Right hindlimb (tissue), 1 donor: Measurements from ENCODE around the gene TRAF3IP1.
A peak's percentile ranks its signal among the peaks of the same experiment; 100 is the strongest.
"Not testable (repeated sequence)": the region's sequence is repeated elsewhere in the genome, so short reads cannot be mapped to it uniquely, and the experiment has no call there.

Experiments
- DNase-seq: peaks from one replicate; pipeline ENCODE4 v3.0.0-alpha.2; 2018

Gene TRAF3IP1

GRCh38 chr2:238313289-238313990 is 6.9 kb upstream of the TRAF3IP1 start:
- no peak for DNase-seq

- no peak for DNase-seq
These were observed 6.3 kb upstream of the TRAF3IP1 start for GRCh38 chr2:238313991-238314350.

- no peak for DNase-seq
These were observed 5.7 kb upstream of the TRAF3IP1 start for GRCh38 chr2:238314576-238314975.

- DNase-seq: no peak
These were observed 5.2 kb upstream of the TRAF3IP1 start for GRCh38 chr2:238315031-238315595.

- peak; percentile 36 for DNase-seq
These were observed 447 bp downstream of the TRAF3IP1 start for GRCh38 chr2:238320648-238321281.

- no peak for DNase-seq
These were observed 1.1 kb downstream of the TRAF3IP1 start for GRCh38 chr2:238321467-238321866.

- DNase-seq: no peak
These were observed 1.7 kb downstream of the TRAF3IP1 start for GRCh38 chr2:238322001-238322411.

GRCh38 chr2:238324248-238324647 is 3.9 kb downstream of the TRAF3IP1 start:
- not testable (repeated sequence) for DNase-seq

- no peak for DNase-seq
These were observed 5.4 kb downstream of the TRAF3IP1 start for GRCh38 chr2:238325694-238326093.

- no peak for DNase-seq
These were observed 6.6 kb downstream of the TRAF3IP1 start for GRCh38 chr2:238326801-238327365.

GRCh38 chr2:238327751-238328150 is 7.4 kb downstream of the TRAF3IP1 start:
- DNase-seq: no peak

GRCh38 chr2:238330391-238330790 is 10.1 kb downstream of the TRAF3IP1 start:
- DNase-seq: no peak

GRCh38 chr2:238331916-238332315 is 11.6 kb downstream of the TRAF3IP1 start:
- DNase-seq: no peak

GRCh38 chr2:238334885-238335284 is 14.6 kb downstream of the TRAF3IP1 start:
- no peak for DNase-seq

GRCh38 chr2:238335591-238335990 is 15.3 kb downstream of the TRAF3IP1 start:
- not testable (repeated sequence) for DNase-seq

- no peak for DNase-seq
These were observed 15.8 kb downstream of the TRAF3IP1 start for GRCh38 chr2:238336151-238336550.

- no peak for DNase-seq
These were observed 16.6 kb downstream of the TRAF3IP1 start for GRCh38 chr2:238336793-238337444.

- no peak for DNase-seq
These were observed 17.5 kb downstream of the TRAF3IP1 start for GRCh38 chr2:238337846-238338245.

GRCh38 chr2:238338710-238339394 is 18.5 kb downstream of the TRAF3IP1 start:
- DNase-seq: no peak

GRCh38 chr2:238339395-238339780 is 19.1 kb downstream of the TRAF3IP1 start:
- DNase-seq: no peak

GRCh38 chr2:238339814-238340213 is 19.5 kb downstream of the TRAF3IP1 start:
- DNase-seq: no peak

GRCh38 chr2:238341536-238341935 is 21.2 kb downstream of the TRAF3IP1 start:
- DNase-seq: no peak

GRCh38 chr2:238344035-238344434 is 23.7 kb downstream of the TRAF3IP1 start:
- DNase-seq: no peak
